Stimulated activated CD8-positive, alpha-beta memory T cell treated with anti-CD3 and anti-CD28 coated beads, Interleukin-15, amount 100 ng/mL, for 1 hour (primary cell): ENCODE measurements around the gene KLB.
"Not testable (repeated sequence)": the region's sequence is repeated elsewhere in the genome, so short reads cannot be mapped to it uniquely, and the experiment has no call there.

ENCODE experiments used
- DNase-seq: peaks from one replicate; pipeline ENCODE4 v3.0.0-alpha.2; 2020; ENCODE audit warnings: low read depth

Gene KLB

DNA sequence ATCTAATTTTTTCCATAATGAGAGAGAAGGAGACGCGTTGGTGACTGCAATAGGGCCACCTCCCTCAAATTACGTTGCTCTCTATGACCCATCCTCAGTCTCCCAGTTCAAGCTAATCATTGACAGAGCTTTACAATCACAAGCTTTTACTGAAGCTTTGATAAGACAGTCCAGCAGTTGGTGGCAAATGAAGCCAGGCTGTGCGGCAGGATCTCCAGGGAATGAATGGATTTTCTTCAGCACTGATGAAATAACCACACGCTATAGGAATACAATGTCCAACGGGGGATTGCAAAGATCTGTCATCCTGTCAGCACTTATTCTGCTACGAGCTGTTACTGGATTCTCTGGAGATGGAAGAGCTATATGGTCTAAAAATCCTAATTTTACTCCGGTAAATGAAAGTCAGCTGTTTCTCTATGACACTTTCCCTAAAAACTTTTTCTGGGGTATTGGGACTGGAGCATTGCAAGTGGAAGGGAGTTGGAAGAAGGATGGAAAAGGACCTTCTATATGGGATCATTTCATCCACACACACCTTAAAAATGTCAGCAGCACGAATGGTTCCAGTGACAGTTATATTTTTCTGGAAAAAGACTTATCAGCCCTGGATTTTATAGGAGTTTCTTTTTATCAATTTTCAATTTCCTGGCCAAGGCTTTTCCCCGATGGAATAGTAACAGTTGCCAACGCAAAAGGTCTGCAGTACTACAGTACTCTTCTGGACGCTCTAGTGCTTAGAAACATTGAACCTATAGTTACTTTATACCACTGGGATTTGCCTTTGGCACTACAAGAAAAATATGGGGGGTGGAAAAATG is at the start of gene KLB:
Gene KLB, plus strand, starts transcription at position 168 of the 821 bp plus-strand sequence. Its CDS starts 20 bp downstream, at position 188.
- DNase-seq: no peak

DNA sequence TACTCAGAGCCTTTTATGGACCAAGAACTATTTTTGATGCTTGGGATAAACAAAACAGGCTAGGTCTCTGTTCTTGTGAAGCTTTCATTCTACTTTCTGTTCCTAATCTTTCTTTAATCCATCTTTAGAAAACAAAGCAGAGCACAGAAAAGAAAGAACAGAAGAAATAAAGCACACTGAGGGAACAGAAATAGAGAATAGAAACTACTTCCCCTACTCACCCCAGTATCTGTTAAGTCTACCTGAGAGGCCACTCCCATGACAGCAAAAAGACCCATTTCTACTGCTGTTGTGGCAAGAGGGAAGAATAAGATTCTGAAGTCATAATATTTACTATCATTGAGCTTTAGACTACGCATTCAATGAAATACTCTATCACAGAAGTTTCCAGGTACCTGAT is 49.7 kb upstream of the KLB start:
- DNase-seq: no peak

GRCh38 chr4:39360611-39361010 is 46.1 kb upstream of the KLB start:
- not testable (repeated sequence) for DNase-seq

GRCh38 chr4:39362827-39363226 is 43.9 kb upstream of the KLB start:
- no peak for DNase-seq

- no peak for DNase-seq
Measured at GRCh38 chr4:39363773-39364393, 42.8 kb upstream of the KLB start.

- no peak for DNase-seq
Measured at GRCh38 chr4:39365360-39365759, 41.4 kb upstream of the KLB start.

DNA sequence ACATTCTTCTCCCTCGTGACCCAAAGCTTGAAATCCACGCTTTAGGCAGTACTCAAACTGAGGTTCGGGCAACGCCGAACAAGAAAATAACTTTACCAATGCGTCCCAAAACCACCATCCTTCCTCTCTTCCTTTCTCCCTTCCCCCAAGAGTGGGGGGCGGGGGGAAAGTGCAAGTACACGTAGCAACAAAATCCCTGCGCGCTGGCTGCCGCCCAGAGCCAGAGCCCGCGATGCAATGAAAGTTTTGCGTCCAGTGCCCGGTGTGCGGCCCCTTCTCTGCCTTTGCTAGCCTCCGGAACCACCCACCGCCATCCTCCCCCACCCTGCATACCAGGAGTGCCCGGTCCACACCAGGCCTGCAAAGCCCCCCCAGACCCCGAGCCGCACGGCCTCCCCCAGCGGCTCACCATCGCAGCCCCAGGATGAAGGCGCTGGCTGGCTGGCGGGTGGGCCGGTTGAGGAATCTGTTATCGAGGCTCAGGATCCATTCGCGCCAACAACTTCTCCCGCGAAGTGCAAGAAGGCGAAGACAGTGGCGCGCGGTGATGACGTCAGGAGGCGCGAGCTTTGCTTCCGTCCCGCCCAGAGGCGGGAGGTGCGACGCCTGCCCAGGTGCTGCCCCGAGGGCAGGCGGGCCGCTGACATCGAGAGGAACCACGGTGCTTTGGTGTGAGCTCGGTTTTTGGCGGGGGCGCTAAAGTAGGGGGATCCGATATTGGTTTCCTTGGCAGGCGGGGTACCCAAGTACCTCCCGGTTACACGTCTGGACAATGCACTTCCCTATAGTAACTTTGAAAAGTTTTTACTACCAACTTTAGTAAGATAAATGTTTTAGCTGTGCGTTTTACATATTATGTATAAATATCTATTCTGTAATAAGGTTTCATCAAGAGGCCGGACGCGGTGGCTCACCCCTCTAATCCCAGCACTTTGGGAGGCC is 40.6 kb upstream of the KLB start, which contains the start of gene RFC1:
Gene RFC1, minus strand, starts transcription at position 533 of the 942 bp plus-strand sequence. Its CDS starts 121 bp downstream, at position 412.
- peak; percentile 96 for DNase-seq

DNA sequence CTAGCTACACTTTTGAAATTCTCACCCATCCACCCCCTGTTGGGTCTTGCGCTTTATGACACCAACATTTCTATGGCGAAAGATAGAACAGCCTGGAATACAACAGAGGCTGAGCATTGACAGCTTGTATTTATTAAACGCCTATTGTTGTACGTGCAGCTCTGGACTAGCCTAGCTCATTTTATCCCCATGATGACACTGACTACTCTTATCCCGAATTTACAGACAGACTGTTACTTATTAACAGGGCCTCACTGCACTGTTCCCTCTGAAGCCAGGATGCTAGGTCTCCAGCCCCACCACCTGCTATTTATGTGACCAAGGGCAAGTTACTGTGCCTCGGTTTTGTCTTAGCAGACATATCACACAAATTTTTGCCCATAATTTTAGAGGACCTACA is 39.6 kb upstream of the KLB start:
- no peak for DNase-seq

DNA sequence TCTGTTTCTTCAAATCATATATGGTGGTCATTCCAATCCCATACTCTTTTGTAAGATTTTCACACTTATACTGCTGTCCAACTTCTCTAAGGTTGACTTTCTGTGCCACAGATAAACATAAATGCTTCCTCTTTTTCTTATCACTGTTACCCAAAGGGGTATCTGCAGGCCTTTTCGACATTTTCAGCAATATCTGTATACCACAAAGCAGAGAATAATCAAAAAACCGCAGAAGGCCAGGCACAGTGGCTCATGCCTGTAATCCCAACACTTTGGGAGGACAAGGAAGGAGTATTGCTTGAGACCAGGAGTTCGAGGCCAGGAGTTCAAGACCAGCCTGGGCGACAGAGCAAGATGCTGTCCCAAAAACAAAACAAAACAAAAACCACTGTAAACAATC is 37.4 kb upstream of the KLB start:
- DNase-seq: no peak

DNA sequence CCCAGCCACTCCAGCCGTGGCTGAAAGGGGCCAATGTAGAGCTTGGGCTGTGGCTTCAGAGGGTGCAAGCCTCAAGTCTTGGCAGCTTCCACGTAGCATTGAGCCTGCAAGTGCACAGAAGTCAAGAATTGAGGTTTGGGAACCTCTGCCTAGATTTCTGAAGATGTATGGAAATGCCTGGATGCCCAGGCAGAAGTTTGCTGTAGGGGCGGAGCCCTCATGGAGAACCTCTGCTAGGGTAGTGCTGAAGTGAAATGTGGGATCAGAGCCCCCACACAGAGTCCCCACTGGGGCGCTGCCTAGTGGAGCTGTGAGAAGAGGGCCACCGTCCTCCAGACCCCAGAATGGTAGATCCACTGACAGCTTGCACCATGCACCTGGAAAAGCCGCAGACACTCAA is 35.5 kb upstream of the KLB start:
- DNase-seq: not testable (repeated sequence)

GRCh38 chr4:39375478-39375877 is 31.3 kb upstream of the KLB start:
- DNase-seq: no peak

DNA sequence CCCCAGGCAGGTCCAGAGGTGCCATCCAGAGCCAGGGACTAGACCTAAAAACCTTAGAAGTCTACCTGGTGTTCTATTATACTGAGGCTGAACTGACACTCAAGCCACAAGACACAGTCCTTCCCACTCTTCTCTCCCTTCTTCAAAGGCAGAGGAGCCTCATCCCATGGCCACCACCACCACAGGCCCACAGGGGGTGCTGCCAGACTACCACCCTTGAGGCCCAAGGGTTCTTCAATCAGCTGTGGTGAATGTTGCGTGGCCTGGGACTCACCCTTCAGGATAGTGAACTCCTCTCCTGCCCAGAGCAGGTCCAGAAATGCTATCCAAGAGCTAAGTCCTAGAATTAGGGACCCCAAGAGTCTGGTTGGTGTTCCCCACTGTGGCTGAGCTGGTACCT is 23.0 kb upstream of the KLB start:
- no peak for DNase-seq

DNA sequence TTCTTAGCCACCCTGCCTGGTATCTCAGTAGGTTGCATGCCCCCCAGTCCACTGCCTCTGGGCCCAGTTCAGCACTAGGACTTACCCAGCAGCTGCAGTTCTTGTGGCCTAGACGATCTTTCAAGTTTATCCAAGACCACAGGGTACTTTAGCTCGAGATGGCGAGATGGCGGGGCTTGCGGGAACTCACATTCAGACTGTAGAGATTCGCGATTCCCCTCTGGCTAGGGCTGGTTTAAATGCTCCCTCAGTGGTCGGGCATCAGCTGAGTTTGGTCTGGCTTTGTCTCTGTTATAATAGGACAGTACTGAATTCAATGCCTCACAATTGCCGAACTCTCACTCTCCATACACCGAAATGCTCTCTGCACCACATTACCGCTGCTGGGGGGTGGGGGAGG is 22.2 kb upstream of the KLB start:
- no peak for DNase-seq

DNA sequence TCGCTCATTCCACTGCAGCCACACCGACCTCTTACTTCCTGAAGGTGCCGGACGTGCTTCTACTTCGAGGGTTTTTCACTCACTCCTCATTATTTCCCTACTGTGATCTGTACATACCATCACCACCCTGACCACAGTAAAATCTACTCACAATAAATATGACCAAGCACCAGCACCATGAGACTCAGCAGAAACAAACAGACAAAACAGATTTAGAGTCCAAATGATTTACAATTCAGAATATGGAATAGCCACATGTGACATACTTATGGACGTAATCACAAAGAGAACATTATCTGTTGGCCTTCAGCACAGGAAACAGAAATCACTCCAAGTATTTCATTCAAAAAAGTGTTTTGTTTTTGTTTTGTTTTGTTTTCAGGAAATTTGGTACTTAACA is 16.1 kb upstream of the KLB start:
- no peak for DNase-seq

DNA sequence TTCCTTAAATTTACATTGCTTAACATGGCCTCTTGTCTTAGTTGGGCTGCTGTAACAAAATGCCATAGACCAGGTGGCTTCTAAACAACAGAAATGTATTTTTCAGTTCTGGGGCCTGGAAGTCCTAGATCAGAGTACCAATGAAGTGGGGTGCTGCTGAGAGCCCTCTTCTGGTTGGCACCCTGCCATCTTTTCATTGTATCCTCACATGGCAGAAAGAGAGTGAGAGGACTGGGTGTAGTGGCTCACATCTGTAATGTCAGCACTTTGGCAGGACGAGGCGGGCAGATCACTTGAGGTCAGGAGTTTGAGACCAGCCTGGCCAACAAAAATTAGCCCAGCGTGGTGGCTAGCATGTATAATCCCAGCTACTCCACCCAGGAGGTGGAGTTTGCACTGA is 12.0 kb upstream of the KLB start:
- no peak for DNase-seq

GRCh38 chr4:39401640-39402039 is 5.1 kb upstream of the KLB start:
- DNase-seq: not testable (repeated sequence)

DNA sequence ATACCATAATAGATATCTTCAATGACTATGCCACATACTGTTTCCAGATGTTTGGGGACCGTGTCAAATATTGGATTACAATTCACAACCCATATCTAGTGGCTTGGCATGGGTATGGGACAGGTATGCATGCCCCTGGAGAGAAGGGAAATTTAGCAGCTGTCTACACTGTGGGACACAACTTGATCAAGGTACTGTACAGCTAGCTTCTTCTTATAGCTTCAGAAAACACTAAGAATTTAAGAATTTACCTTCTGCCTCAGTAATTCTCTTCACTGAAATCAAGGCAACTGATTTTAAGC is 805 bp downstream of the KLB start:
- DNase-seq: no peak

GRCh38 chr4:39410415-39410814 is 3.7 kb downstream of the KLB start:
- no peak for DNase-seq

DNA sequence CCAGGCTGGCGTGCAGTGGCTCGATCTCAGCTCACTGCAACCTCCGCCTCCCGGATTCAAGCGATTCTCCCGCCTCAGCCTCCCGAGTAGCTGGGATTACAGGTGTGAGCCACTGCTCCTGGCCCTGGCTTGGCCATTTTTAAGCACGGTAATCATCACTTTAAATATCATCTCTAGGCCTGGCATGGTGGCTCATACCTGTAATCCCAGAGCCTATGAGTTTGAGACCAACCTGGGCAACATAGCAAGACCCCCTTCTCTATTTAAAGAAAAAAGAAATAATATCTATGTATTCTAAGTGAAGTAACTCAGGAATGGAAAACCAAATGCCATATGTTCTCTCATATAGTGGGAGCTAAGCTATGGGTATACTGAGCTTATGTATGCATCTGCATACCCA is 4.8 kb downstream of the KLB start:
- DNase-seq: not testable (repeated sequence)

GRCh38 chr4:39415678-39416283 is 9.1 kb downstream of the KLB start:
- DNase-seq: no peak

- DNase-seq: no peak
Measured at GRCh38 chr4:39422247-39422646, 15.5 kb downstream of the KLB start.

- not testable (repeated sequence) for DNase-seq
Measured at GRCh38 chr4:39425297-39425696, 18.6 kb downstream of the KLB start.
